Bronchial epithelial cell (primary cell): ENCODE measurements around the gene ARSJ. TPM values are rescaled to one million over a fixed set of nuclear protein-coding genes. Genes with fewer than 3 reads are reported as not detected.
A peak's percentile ranks its signal among the peaks of the same experiment; 100 is the strongest.

ENCODE experiments used
- DNase-seq: peaks from one replicate; pipeline ENCODE4 v3.0.0-alpha.2; 2010; ENCODE audit warnings: low read depth
- FAIRE-seq: peaks from 2 replicates; lab custom pipeline; 2011; peaks lifted over from hg19 to GRCh38; lab: Jason Lieb, UNC
- H3K27me3 ChIP-seq: 2 replicates; pipeline ENCODE4 v1.5.1; 2011; ENCODE audit warnings: low read length; ENCODE audit not compliant: control insufficient read depth, insufficient read depth
- H3K36me3 ChIP-seq: 2 replicates; pipeline ENCODE4 v1.5.1; 2011; ENCODE audit warnings: low read length; ENCODE audit not compliant: control insufficient read depth, insufficient read depth
- H3K4me3 ChIP-seq: 2 replicates; pipeline ENCODE4 v1.5.1; 2011; ENCODE audit warnings: mild to moderate bottlenecking, low read depth, low read length, control low read depth
- total RNA-seq: library from RNA; depleted of rRNA; stranded (reverse); fragments of >200 nt; gene quantifications from 2 replicates; pipeline ENCODE4 v1.2.1, GENCODE V29; 2014
- TF ChIP-seq, protein P1 (sequence below): IDR thresholded peaks from 2 replicates; pipeline ENCODE4 v1.5.1; 2011; ENCODE audit warnings: mild to moderate bottlenecking, moderate library complexity, low read length, control low read depth, inconsistent platforms; ENCODE audit not compliant: insufficient read depth, severe bottlenecking

The ARSJ gene
- total RNA-seq, 1 donor from 2014 or later, result 29.0 TPM

DNA sequence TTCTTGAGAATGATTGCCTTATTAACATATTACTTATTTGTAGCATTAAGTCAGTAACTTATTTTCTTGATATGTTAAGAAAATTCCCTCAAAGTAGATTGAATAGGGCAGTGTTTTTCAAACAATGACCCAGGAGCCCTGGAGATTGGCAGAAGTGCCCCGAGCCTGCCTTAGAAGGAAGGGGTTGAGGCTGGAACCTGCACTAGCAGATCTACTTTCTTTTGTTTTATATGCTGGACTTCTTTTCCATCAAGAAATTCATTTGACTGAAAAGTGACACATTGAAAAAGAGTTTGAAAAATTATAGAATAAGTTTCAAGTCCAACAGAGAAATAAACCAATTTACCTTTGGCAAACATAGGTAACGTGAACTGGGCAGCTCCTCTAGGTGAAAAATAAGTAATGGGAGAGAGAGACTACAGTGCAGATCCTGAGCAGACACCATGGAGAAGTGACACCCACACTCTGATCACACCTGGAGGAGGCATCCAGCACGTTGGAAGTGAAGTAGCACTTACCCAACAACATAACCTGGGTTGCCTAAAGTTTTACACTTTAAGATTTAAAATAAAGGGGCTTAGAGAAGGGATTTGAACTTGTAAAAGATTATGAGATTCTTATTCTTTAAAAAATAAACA lies 18.6 kb downstream of the ARSJ start:
- no peaks in the 10 kb centered on the region for H3K36me3 ChIP-seq
- peak; percentile 32 for DNase-seq
- FAIRE-seq, result no peak
- TF ChIP-seq, protein P1, sequence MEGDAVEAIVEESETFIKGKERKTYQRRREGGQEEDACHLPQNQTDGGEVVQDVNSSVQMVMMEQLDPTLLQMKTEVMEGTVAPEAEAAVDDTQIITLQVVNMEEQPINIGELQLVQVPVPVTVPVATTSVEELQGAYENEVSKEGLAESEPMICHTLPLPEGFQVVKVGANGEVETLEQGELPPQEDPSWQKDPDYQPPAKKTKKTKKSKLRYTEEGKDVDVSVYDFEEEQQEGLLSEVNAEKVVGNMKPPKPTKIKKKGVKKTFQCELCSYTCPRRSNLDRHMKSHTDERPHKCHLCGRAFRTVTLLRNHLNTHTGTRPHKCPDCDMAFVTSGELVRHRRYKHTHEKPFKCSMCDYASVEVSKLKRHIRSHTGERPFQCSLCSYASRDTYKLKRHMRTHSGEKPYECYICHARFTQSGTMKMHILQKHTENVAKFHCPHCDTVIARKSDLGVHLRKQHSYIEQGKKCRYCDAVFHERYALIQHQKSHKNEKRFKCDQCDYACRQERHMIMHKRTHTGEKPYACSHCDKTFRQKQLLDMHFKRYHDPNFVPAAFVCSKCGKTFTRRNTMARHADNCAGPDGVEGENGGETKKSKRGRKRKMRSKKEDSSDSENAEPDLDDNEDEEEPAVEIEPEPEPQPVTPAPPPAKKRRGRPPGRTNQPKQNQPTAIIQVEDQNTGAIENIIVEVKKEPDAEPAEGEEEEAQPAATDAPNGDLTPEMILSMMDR, result no peak
- no peaks in the 10 kb centered on the region for H3K27me3 ChIP-seq
- no peak overlapping the region for H3K4me3 ChIP-seq

GRCh38 chr4:113959539-113959937 lies 19.9 kb downstream of the ARSJ start:
- no peak for FAIRE-seq
- no peak overlapping the region for H3K4me3 ChIP-seq

GRCh38 chr4:113958766-113959538 lies 20.5 kb downstream of the ARSJ start:
- Histone ChIP-seq H3K4me3 (no peak overlapping the region), H3K36me3 (no peaks in the 10 kb centered on the region), H3K27me3 (no peaks in the 10 kb centered on the region)
- peak; percentile 96 for DNase-seq
- no peak for FAIRE-seq
- TF ChIP-seq, protein P1, result no peak

More at GRCh38 chr4:113959539-113959937, 19.9 kb downstream of the ARSJ start:
- no peaks in the 10 kb centered on the region for H3K36me3 ChIP-seq
- TF ChIP-seq, protein P1, result no peak
- no peak for DNase-seq
- H3K27me3 ChIP-seq, result no peaks in the 10 kb centered on the region

DNA sequence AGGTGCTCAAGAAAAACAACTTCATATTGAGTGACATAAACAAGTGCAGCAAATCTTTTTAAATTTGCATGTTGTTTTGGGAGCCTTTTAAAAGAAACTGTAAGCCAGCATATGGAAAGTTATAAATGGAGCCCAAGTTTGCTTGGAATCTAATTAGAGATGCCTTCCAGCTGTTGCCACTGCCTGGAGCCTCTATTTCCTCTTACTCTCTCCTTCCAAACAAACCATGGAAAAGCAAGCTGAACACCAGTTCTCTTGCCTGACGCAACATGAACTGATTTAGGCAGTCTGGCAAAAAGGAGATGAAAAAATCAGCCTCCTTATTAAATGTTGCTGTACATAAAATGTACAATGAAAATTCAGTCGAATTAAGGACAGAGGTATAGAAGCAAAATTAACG lies 21.5 kb downstream of the ARSJ start:
- Histone ChIP-seq H3K4me3 (no peak overlapping the region), H3K36me3 (no peaks in the 10 kb centered on the region), H3K27me3 (no peaks in the 10 kb centered on the region)
- DNase-seq, result no peak
- FAIRE-seq, result no peak
- TF ChIP-seq, protein P1, result no peak

DNA sequence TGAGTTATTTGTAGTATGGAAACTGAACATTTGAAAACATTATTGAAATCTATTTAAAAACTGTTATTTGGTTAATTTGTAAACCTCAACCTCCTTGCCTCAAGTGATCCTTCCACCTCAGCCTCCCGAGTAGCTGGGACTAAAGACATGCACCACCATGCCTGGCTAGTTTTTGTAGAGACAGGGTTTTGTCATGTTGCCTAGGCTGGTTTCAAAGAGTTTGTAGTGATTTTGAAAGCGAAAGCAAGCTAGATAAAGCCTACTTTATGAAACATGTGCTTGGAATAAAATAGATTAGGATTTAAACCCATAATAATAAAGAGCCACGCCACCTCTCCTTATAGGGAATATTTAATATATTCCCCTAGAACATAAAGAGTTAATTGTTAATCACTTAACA lies 23.5 kb downstream of the ARSJ start:
- TF ChIP-seq, protein P1, result no peak
- Histone ChIP-seq H3K27me3 (no peaks in the 10 kb centered on the region), H3K36me3 (no peaks in the 10 kb centered on the region), H3K4me3 (no peak overlapping the region)
- no peak for FAIRE-seq
- no peak for DNase-seq
